ENCODE measurements around the gene PRSS50.
"Not testable (repeated sequence)": the region's sequence is repeated elsewhere in the genome, so short reads cannot be mapped to it uniquely, and the experiment has no call there.

PRSS50 gene

GRCh38 chr3:46717447-46718231 lies at the start of gene PRSS50:
PRSS50 (minus strand) TSS chr3:46717869; CDS start chr3:46717824, 45 bp downstream.
- no peak for DNase-seq

- DNase-seq = no peak
These were observed 46.5 kb upstream of the PRSS50 start for GRCh38 chr3:46764206-46764605.

DNA sequence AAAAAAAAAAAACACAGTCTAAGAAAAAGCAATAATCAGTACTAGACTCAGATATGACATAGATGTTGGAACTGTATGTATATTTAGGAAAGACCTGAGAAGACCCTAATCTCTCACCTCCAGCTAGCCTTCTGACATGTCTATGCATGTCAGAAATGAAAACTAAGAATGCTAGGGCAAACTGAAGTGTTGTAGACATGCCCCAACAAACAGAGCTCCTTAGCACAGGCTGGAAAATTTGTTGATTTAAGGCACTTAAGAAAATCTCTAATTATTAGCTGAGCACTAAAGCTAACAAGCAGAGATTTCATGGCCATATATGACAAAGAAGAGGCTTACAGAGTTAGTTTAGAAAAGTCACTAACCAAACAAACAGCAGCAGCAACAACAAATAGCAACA lies 45.5 kb upstream of the PRSS50 start:
- no peak for DNase-seq

DNA sequence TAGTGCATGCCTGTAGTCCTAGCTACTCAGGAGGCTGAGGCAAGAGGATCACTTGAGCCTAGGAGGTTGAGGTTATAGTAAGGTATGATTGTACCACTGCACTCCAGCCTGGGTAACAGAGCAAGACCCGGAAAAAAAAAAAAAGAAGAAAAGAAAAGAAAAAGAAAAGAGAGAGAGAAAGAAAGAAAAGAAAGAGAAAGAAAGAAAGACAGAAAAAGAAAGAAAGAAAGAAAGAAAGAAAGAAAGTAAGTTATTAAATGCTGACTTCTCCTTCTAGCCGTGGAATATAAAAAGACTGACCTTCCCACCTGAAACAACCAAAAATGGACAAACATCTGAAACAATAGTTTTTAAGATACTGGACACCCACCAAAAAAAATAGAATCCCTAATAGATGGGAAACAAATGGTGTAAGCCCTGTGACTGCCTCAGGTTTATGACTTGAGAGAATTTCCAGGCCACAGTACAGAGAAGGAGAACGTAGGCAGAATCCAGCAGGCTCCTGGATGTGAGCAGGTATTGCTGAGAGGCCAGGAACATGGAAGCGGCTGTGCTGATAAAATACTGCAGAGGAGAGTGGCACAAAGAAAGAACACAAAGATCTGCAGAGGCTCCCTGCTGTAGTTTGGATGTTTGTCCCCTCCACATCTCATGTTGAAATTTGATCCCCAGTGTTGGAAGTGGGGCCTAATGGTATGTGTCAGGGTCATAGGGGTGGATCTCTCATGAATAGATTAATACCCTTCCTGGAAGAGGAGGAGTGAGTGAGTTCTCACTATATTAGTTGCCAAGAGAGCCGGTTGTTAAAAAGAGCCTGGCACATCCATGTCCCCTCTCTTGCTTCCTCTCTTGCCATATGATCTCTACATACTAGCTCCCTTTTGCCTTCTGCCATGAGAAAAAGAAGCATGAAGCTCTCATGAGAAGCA lies 41.8 kb upstream of the PRSS50 start:
- DNase-seq = no peak

- DNase-seq = no peak
These were observed 39.0 kb upstream of the PRSS50 start for GRCh38 chr3:46756642-46757041.

- no peak for DNase-seq
These were observed 38.0 kb upstream of the PRSS50 start for GRCh38 chr3:46755646-46756045.

DNA sequence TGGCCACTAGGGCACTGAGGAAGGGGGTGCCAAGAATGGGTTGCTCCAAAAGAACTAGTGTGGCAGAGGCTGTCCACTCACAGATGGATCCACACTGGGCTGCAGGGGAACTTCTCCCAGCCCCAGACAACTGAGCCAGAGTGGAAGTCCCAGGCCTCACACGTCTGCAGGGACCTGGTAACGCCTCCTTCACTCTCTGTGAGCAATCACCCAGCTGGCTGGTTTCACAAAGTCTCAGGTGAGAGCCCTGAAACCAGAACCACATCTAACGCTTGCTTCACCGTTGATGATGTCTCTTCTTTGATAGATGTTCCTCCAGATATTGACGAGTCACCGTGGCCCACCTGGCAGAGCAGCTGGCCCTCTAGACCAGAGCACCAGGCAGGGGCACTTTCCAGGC lies 35.5 kb upstream of the PRSS50 start:
- not testable (repeated sequence) for DNase-seq

- no peak for DNase-seq
These were observed 32.9 kb upstream of the PRSS50 start for GRCh38 chr3:46750555-46751038.

- no peak for DNase-seq
These were observed 31.5 kb upstream of the PRSS50 start for GRCh38 chr3:46749129-46749528.

DNA sequence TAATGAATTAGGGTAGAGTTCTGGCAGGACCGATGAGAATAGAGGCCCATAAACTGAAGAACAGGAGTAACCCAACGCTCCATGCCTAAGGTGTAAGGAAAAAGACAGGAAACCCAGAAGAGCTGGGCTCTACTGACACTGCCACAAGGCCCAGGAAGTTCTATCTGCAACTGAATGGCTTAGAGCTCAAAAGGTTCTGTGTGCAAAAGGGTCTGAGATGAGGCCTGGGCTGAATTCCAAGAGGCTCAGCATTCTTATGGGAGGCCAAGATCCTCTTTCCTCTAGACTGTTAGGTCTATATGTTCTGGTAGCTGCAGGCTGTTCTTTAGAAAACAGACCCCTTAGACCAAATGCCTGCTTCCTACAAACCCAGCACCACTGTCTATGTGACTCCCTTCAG lies 30.5 kb upstream of the PRSS50 start:
- DNase-seq = no peak

GRCh38 chr3:46746711-46747110 lies 29.0 kb upstream of the PRSS50 start:
- DNase-seq = no peak

GRCh38 chr3:46742992-46743585 lies 25.4 kb upstream of the PRSS50 start:
- DNase-seq = no peak

DNA sequence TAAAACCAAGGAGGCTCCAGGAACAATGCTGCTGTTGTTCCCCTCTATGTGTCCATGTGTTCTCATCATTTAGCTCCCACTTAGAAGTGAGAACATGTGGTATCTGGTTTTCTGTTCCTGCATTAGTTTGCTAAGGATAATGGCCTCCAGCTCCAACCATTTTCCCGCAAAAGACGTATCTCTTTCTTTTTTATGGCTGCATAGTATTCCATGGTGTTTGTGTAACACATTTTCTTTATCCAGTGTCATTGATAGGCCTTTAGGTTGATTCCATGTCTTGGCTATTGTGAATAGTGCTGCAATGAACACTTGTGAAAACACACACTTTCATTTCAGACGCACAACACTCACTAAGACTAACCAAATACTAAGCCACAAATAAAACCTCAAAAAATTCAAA lies 21.9 kb upstream of the PRSS50 start:
- not testable (repeated sequence) for DNase-seq

DNA sequence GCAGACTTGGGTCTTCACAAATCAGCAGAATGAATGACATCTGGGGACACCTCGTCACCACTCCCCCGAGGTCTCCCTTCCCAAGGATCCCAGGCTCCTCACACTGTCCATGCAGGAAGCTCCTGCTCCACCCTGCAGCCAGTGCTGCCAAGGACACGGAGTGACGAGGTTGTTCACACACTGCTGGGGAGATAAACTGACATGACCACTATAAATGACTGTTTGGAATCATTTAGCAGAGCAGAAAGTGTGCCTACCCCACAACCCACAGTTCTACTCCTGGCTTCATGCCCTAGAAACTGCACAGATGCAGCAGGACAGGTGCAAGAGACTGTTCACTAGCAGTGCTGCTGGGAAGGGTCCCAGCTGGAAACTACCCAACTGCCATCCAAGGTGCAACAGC lies 19.7 kb upstream of the PRSS50 start:
- no peak for DNase-seq

GRCh38 chr3:46736006-46736872 lies 18.6 kb upstream of the PRSS50 start:
- DNase-seq = no peak

- DNase-seq = no peak
These were observed 17.1 kb upstream of the PRSS50 start for GRCh38 chr3:46734773-46735172.

- no peak for DNase-seq
These were observed 15.5 kb upstream of the PRSS50 start for GRCh38 chr3:46733026-46733800.

GRCh38 chr3:46731795-46732194 lies 14.1 kb upstream of the PRSS50 start:
- no peak for DNase-seq

DNA sequence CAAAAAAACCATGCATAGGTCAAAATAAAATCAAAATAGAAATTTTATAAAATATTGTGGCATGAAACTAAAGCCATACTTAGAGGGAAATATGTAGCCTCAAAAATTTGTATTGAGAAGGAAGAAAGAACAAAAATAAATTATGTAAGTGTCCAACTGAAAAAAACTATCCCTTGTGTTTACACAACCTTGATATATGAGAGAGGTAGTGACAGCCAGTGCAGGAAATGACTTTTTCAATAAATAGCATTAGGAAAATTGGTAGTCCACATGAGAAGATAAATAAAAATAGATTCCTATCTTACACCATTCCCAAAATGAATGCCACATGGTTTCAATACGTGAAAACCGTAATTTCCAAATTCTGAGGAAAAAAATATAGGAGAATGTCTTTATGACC lies 13.2 kb upstream of the PRSS50 start:
- DNase-seq = no peak

DNA sequence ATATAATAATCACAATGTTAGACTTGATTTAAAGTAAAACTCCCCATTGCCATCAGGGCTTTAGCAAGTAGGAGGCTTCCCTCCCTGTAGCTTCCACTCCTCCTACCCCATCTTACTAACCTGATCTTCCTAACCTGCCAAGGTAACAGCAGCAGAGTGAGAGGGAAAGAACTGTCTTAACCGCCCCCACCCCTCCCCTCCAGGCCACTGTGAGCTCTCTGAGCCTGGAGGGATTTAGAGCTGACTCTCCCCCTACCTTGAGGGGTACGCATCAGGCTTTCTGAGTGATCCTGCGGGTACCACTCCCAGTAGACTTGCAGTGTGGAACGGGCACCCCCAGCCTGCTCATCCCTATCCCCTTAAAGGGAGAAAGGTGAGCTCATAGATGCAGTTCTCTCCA lies 11.4 kb upstream of the PRSS50 start:
- no peak for DNase-seq

GRCh38 chr3:46725621-46726314 lies 8.1 kb upstream of the PRSS50 start:
- DNase-seq = peak; percentile 32

Measured in fibroblast of skin of right quadriceps (primary cell).